ENCODE data around the gene RHEX.
"Not testable (repeated sequence)": the region's sequence is repeated elsewhere in the genome, so short reads cannot be mapped to it uniquely, and the experiment has no call there.

DNA sequence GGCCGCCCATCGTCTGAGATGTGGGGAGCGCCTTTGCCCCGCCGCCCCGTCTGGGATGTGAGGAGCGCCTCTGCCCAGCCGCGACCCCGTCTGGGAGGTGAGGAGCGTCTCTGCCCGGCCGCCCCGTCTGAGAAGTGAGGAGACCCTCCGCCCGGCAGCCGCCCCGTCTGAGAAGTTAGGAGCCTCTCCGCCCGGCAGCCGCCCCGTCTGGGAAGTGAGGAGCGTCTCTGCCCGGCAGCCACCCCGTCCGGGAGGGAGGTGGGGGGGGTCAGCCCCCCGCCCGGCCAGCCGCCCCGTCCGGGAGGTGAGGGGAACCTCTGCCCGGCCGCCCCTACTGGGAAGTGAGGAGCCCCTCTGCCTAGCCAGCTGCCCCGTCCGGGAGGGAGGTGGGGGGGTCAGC lies 11.0 kb downstream of the RHEX start:
- TF ChIP-seq, protein P1, sequence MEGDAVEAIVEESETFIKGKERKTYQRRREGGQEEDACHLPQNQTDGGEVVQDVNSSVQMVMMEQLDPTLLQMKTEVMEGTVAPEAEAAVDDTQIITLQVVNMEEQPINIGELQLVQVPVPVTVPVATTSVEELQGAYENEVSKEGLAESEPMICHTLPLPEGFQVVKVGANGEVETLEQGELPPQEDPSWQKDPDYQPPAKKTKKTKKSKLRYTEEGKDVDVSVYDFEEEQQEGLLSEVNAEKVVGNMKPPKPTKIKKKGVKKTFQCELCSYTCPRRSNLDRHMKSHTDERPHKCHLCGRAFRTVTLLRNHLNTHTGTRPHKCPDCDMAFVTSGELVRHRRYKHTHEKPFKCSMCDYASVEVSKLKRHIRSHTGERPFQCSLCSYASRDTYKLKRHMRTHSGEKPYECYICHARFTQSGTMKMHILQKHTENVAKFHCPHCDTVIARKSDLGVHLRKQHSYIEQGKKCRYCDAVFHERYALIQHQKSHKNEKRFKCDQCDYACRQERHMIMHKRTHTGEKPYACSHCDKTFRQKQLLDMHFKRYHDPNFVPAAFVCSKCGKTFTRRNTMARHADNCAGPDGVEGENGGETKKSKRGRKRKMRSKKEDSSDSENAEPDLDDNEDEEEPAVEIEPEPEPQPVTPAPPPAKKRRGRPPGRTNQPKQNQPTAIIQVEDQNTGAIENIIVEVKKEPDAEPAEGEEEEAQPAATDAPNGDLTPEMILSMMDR (IDR thresholded peaks at IDR 0.05; ENCODE audit: insufficient read depth, low read depth, low read length): not testable (repeated sequence)
- not testable (repeated sequence) for TF ChIP-seq EZH2 (IDR thresholded peaks at IDR 0.05; ENCODE audit: insufficient read depth, low read length)
